Peyer's patch (tissue), 4 donors: ENCODE results near the gene HGD. TPM values are rescaled to one million over a fixed set of nuclear protein-coding genes. Genes with fewer than 3 reads are reported as not detected.

Experiments used
- DNase-seq, 3 donors: peaks; one replicate each; pipeline ENCODE4 v3.0.0-alpha.2; 2017 to 2019
- H3K27ac ChIP-seq, 4 donors: fragments of 200-600 bp; sonication (generic); one replicate each; pipeline ENCODE4 v1.5.1; 2016 to 2019
- H3K27me3 ChIP-seq, 2 donors: fragments of 200-600 bp; sonication (generic); one replicate each; pipeline ENCODE4 v1.5.1; 2019
- H3K36me3 ChIP-seq, 3 donors: fragments of 200-600 bp; sonication (generic); one replicate each; pipeline ENCODE4 v1.5.1; 2016 to 2019
- H3K4me1 ChIP-seq, 4 donors: fragments of 200-600 bp; sonication (generic); one replicate each; pipeline ENCODE4 v1.5.1; 2016 to 2019
- H3K4me3 ChIP-seq, 4 donors: fragments of 200-600 bp; sonication (generic); 1 replicate in 3 of 4; 2 replicates in 1 of 4; pipeline ENCODE4 v1.5.1; 2016 to 2019; ENCODE audit warnings: mild to moderate bottlenecking in 1 of 4
- H3K9me3 ChIP-seq, 4 donors: fragments of 200-600 bp; sonication (generic); one replicate each; pipeline ENCODE4 v1.5.1; 2016 to 2019; ENCODE audit warnings: mild to moderate bottlenecking in 1 of 4
- CTCF ChIP-seq, 6 experiments: fragments of 450-650 bp in 4 of 6; fragments of 200-600 bp in 2 of 6; sonication (generic) in 1 of 6; IDR thresholded peaks; one replicate each; pipeline ENCODE4 v1.5.1; 2017 to 2019; ENCODE audit warnings: antibody characterized with exemption in 6 of 6, mild to moderate bottlenecking in 3 of 6, moderate library complexity in 1 of 6
- POLR2A ChIP-seq, 2 donors: fragments of 450-650 bp; IDR thresholded peaks; one replicate each; pipeline ENCODE4 v1.5.1; 2017; ENCODE audit warnings: antibody characterized with exemption in 2 of 2, mild to moderate bottlenecking in 2 of 2, moderate library complexity in 2 of 2
- total RNA-seq, 4 donors: library from RNA; depleted of rRNA; stranded (reverse); fragments of >200 nt; gene quantifications; one replicate each; pipeline ENCODE4 v1.1.0, GENCODE V29; 2016

Gene HGD
- total RNA-seq, 4 donors from 2014 or later: 14.9 to 140 (median 99.8) TPM

- Histone ChIP-seq H3K4me3 (no peak overlapping the region), H3K4me1 (no peaks in the 10 kb centered on the region), H3K36me3 (peaks cover 0 to 9% (median 0%) of the 10 kb centered on the region in 3 donors), H3K27me3 (no peaks in the 10 kb centered on the region), H3K9me3 (no peaks in the 10 kb centered on the region), H3K27ac (no peak overlapping the region)
- no peak for DNase-seq
- TF ChIP-seq CTCF (IDR thresholded peaks at IDR 0.05) (no peak), POLR2A (IDR thresholded peaks at IDR 0.05) (no peak)
Observed at GRCh38 chr3:120710369-120710768, 28.3 kb upstream of the HGD start.

GRCh38 chr3:120708408-120708807, 26.4 kb upstream of the HGD start:
- no peaks in the 10 kb centered on the region for H3K27me3 ChIP-seq
- DNase-seq: no peak

GRCh38 chr3:120706950-120707349, 24.9 kb upstream of the HGD start:
- H3K27ac ChIP-seq: no peak overlapping the region
- no peaks in the 10 kb centered on the region for H3K4me1 ChIP-seq
- TF ChIP-seq CTCF (IDR thresholded peaks at IDR 0.05) (no peak), POLR2A (IDR thresholded peaks at IDR 0.05) (no peak)
- H3K9me3 ChIP-seq: no peaks in the 10 kb centered on the region
- no peak overlapping the region for H3K4me3 ChIP-seq
- no peak for DNase-seq
- no peaks in the 10 kb centered on the region for H3K27me3 ChIP-seq
- H3K36me3 ChIP-seq: peaks cover 0 to 18% (median 0%) of the 10 kb centered on the region in 3 donors

More at GRCh38 chr3:120708408-120708807, 26.4 kb upstream of the HGD start:
- no peaks in the 10 kb centered on the region for H3K9me3 ChIP-seq
- peaks cover 0 to 18% (median 0%) of the 10 kb centered on the region in 3 donors for H3K36me3 ChIP-seq
- no peak overlapping the region for H3K4me3 ChIP-seq
- H3K27ac ChIP-seq: no peak overlapping the region
- no peaks in the 10 kb centered on the region for H3K4me1 ChIP-seq
- TF ChIP-seq POLR2A (IDR thresholded peaks at IDR 0.05): no peak
- TF ChIP-seq CTCF (IDR thresholded peaks at IDR 0.05): no peak

- no peaks in the 10 kb centered on the region for H3K27me3 ChIP-seq
- H3K27ac ChIP-seq: no peak overlapping the region
Observed at GRCh38 chr3:120705884-120706582, 24.0 kb upstream of the HGD start.

GRCh38 chr3:120699333-120699732, 17.3 kb upstream of the HGD start:
- Histone ChIP-seq H3K9me3 (no peaks in the 10 kb centered on the region), H3K36me3 (peaks cover 0 to 17% (median 0%) of the 10 kb centered on the region in 3 donors), H3K4me3 (no peak overlapping the region), H3K27me3 (no peaks in the 10 kb centered on the region), H3K4me1 (no peaks in the 10 kb centered on the region), H3K27ac (no peak overlapping the region)
- TF ChIP-seq CTCF (IDR thresholded peaks at IDR 0.05) (no peak), POLR2A (IDR thresholded peaks at IDR 0.05) (no peak)
- DNase-seq: no peak

More at GRCh38 chr3:120705884-120706582, 24.0 kb upstream of the HGD start:
- H3K9me3 ChIP-seq: no peaks in the 10 kb centered on the region
- H3K4me3 ChIP-seq: no peak overlapping the region
- TF ChIP-seq CTCF (IDR thresholded peaks at IDR 0.05) (no peak), POLR2A (IDR thresholded peaks at IDR 0.05) (no peak)
- H3K36me3 ChIP-seq: peaks cover 0 to 18% (median 0%) of the 10 kb centered on the region in 3 donors
- no peaks in the 10 kb centered on the region for H3K4me1 ChIP-seq
- DNase-seq: no peak
